NB4 (cell line): ENCODE data around the gene ZDHHC6.

Experiments
- CTCF ChIP-seq: IDR thresholded peaks from one replicate; pipeline ENCODE4 v1.5.1; 2012; ENCODE audit warnings: low read depth, low read length
- MAX ChIP-seq: IDR thresholded peaks from 2 replicates; pipeline ENCODE4 v1.6.1; 2011; ENCODE audit warnings: low read depth, low read length
- MYC ChIP-seq: IDR thresholded peaks from 2 replicates; pipeline ENCODE4 v1.6.1; 2011; ENCODE audit warnings: low read depth, low read length
- POLR2A ChIP-seq: IDR thresholded peaks from 2 replicates; pipeline ENCODE4 v1.6.1; 2011; ENCODE audit warnings: mild to moderate bottlenecking; ENCODE audit not compliant: insufficient read length; ENCODE audit errors: extremely low read depth

GRCh38 chr10:112421731-112422130, 25.0 kb downstream of the ZDHHC6 start:
- no peak for TF ChIP-seq CTCF
- no peak for TF ChIP-seq POLR2A
- no peak for TF ChIP-seq MAX
- no peak for TF ChIP-seq MYC
